GM20431 (cell line): Measurements from ENCODE around the gene RNPS1.

Source experiments
- in situ Hi-C: fragments of 300-500 bp; cut with MseI, MboI; formaldehyde crosslinking; loops from one replicate; pipeline ENCODE4 v1.15.0; 2020; ENCODE audit warnings: low sequenced_read_pairs; ENCODE audit not compliant: unreplicated experiment

Gene RNPS1

DNA sequence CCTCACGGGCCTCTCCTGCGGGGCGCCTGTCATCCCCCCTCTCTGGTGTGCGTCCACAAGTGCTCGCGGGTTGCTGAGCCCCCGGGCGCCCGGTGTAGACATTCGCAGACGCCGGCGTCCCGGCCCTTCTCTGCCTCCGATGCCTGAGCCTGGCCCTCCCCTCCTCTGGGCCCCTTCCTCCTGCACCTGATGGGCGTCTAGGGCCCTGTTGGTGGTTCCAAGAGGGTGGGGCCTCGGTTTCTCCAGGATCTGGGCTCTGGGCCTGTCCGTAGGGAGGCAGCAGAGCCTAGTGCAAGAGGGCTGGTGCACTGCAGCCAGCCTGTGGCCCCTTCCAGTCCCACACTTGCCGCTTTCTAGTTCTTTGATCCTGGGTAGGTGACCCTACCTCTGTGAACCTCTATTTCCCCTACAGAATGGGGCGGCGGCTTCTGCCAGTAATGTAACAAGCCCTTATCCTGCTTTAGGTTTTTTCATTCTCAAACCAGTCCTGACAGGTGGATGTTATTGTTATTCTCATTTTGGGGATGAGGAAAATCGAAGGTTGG, 43.9 kb downstream of the RNPS1 start:
- in situ Hi-C loops = no loop called here

- in situ Hi-C loops = no loop called here
Observed at GRCh38 chr16:2223221-2223941, 44.5 kb downstream of the RNPS1 start, which contains the start of gene E4F1. E4F1 (plus strand) TSS chr16:2223591; CDS start chr16:2223614, 23 bp downstream.

DNA sequence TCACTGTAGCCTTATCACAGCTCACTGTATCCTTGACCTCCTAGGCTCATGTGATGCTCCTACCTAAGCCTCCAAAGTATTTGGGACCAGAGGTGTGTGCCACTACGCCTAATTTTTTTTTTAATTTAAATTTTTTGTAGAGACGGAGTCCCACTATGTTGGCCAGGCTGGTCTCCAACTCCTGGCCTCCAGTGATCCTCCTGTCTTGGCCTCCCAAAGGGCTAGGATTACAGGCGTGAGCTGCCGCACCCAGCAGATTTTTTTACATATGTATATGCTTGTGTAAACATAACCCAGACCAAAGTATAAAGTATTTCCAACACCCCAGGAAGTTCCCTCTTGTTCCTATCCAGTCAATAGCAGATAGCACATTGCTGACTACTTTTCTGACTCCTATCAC, 51.6 kb downstream of the RNPS1 start:
- in situ Hi-C loops = no loop called here

- in situ Hi-C loops = no loop called here
Observed at GRCh38 chr16:2214719-2214968, 53.3 kb downstream of the RNPS1 start, which contains the start of gene PGP. PGP (minus strand) TSS chr16:2214840; CDS start chr16:2214777, 63 bp downstream.

DNA sequence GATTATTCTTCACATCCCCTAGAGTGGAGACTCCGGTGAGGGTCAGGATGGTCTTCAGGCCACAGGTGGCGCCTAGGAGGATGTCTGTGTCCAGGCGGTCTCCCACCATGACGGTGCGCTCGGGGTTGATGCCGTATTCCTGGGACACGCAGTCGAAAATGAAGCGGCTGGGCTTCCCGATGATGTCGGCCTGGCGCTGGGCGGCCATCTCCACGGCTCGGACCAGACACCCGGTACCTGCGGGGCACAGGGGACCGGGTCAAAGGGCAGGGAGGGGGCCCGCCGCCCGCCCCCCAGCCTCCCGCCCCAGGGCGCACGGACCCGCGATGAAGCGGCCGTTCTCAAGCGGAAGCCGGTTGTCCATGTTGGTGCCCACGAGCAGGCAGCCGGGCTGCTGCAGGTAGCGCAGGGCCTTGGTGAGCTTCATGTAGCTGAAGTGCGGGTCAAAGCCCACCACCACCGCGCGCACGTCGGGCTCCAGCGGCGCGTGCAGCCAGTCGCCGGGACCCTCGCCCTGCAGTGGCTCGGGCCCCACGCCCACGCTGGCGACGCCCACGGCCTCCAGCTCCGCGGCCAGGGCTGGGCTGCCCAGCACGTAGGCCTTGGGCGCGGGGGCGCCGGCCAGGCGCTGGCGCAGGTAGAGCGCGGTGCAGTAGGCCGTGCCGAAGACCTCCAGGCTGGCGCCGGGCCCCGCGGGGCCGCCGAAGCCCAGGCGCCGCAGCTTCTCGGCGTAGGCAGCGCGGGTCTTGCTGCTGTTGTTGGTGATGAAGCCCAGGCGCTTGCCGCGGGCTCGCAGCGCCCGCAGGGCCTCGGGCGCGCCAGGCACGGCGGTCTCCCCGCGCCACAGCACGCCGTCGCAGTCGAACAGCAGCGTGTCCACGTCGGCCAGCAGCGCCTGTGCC, 53.9 kb downstream of the RNPS1 start:
- in situ Hi-C loops = no loop called here

DNA sequence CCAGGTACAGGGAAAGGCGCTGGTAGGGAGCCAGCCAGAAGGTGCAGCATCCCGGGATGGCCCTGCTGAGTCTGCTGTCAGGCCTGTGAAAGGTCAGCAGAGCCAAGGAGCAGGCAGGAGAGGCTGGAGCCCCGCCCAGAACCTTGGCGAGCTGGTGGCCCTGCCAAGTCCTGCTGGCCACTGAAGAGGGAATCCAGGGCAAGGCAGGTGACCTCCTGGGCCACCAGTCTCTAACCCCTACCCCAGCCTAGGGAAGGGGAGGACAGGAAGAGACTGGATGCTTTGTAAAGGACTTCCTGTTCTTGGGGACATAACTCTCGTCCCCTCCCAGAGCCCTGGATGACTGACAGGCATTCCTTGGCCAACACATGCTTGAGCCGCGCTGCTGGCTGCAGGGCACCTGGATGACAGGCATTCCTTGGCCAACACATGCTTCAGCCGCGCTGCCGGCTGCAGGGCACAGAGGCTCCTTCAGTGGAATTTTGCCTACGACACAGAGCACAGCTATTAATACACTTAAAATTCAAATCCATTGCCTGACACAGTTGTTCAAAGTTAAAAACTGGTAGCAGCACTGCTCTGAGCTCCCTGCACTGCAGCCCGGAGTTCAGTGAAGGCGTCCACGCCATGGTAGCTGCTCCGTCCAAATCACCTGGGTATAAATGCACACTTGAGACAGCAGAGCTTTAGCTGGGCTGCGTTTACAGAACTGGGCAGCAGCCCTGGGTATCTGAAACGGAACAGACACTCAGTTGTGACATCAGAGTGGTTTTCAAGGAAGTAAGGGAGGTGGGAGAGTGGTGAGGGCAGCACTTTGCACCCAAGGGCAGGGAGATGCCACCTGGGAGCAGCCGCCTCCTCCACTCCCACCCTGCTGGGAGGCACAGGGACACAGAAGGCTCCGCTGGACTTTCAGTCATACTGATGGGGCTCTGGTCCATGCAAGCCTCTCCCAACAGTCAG, 55.3 kb downstream of the RNPS1 start:
- in situ Hi-C loops = no loop called here

DNA sequence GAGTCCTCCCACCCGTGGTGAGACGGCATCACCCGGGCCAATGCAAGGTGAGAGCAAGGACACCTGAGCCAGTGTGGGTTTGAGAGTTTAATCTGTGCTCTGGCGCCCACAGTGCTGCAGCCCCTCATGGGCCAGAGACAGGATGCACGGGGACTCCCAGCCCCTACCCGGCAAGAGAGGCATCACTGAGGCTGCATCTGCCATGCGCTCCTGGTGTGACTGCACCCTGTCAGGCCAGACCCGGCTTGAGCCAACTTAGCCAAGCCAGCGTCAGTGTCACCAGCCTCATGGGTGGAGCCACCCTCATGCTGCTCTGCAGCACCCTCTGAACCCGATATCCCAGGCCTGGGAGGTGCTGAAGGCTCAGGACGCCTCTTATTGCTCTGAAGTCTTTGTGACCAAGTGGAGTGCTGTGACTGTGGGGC, 56.0 kb downstream of the RNPS1 start:
- in situ Hi-C loops = no loop called here

DNA sequence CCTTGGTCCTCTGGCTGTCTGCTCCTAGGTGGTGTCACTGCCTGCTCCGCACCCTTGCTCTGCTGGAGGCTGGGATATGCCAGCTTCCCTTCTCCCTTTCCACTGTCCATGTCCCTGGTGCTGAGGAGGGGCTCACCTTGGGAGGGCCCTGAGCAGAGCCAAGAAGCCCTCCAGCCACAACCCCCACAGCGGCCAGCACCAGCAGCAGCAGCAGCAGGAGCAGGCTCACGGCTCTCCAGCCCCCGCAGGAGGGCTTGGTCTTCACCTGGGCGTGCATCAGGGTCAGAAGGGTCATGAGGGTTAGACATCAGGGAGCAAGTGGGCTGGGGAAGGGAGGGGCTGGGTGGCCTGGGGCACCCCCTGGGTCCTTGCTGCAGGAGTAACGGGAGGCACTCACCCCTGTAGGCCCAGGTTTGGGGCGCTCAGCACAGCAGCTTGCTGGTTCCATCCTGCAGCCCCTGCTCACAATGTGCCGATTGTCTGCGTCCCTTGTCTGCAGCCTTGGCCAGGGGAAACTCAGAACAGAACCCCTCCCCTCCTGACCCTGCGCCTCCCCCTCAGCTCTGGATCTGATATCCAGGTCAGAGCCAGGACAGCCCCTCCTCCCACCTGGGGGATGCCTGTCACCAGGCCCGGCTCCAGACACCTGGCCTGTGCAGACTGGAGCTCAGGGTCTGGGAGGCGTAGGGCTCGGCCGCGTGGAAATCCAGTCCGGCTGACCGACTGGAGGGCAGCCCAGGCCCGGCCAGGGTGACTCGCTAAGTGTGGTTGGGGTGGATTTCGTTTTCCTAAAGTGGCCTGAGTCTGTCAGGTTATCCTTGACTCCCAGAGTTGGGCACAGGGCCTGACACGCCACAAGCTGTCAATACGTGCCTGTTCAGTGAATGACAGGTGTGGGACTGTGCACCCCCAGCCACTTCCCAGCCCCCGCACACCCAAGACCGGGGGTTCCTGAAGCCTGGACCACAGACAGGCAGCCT, 57.2 kb downstream of the RNPS1 start, which contains the start of gene BRICD5:
Gene BRICD5 (minus strand): TSS at position 478 of the 980 bp plus-strand sequence. CDS start 30 bp downstream, at position 448.
- in situ Hi-C loops = no loop called here

- in situ Hi-C loops = no loop called here
Observed at GRCh38 chr16:2210009-2210332, 58.0 kb downstream of the RNPS1 start.

- in situ Hi-C loops = no loop called here
Observed at GRCh38 chr16:2209258-2210008, 58.5 kb downstream of the RNPS1 start.

DNA sequence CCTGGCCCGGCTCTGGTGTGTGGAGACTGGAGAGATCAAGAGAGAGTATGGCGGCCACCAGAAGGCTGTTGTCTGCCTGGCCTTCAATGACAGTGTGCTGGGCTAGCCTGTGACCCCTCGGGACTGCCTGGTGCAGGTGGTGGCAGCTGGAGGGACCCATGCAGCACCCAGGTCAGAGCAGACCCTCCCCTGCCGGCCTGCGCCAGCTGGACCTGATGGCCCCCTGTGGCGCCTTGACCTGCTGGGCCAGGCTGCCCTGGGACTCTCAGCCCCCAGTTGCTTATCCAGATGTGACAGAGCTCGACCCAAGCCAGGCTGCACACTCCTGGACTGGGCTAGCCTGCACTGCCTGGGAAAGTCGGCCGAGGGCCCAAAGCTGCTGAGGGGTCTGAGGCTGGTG, 59.2 kb downstream of the RNPS1 start:
- in situ Hi-C loops = no loop called here

DNA sequence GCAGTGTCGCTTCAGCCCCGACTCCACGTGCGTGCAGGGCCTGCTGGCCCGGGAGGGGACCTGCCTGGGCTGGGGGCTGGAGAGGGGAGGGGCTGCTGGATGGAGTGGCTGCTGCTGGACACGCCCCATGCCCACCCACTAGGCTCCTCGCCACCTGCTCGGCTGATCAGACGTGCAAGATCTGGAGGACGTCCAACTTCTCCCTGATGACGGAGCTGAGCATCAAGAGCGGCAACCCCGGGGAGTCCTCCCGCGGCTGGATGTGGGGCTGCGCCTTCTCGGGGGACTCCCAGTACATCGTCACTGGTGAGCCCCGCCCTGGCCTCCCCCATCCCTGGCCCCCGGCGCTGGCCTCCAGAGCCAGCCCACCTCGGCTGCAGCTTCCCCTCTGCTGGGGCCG, 59.6 kb downstream of the RNPS1 start:
- in situ Hi-C loops = no loop called here

- in situ Hi-C loops = no loop called here
Observed at GRCh38 chr16:2207872-2208271, 60.1 kb downstream of the RNPS1 start.

GRCh38 chr16:2206780-2207433, 61.0 kb downstream of the RNPS1 start:
- in situ Hi-C loops = no loop called here

DNA sequence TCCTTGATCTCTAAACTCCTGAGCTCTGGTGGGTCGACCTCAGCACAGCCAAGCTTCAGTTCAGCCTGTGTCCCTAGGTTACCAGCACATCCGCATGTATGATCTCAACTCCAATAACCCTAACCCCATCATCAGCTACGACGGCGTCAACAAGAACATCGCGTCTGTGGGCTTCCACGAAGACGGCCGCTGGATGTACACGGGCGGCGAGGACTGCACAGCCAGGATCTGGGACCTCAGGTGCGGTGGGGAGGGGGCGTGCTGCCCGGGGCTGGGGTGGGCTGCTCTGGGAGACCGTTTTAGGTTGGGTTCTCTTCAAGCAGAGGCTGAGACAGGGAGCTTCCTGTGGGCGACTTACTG, 61.5 kb downstream of the RNPS1 start:
- in situ Hi-C loops = no loop called here

GRCh38 chr16:2205967-2206313, 62.0 kb downstream of the RNPS1 start:
- in situ Hi-C loops = no loop called here

DNA sequence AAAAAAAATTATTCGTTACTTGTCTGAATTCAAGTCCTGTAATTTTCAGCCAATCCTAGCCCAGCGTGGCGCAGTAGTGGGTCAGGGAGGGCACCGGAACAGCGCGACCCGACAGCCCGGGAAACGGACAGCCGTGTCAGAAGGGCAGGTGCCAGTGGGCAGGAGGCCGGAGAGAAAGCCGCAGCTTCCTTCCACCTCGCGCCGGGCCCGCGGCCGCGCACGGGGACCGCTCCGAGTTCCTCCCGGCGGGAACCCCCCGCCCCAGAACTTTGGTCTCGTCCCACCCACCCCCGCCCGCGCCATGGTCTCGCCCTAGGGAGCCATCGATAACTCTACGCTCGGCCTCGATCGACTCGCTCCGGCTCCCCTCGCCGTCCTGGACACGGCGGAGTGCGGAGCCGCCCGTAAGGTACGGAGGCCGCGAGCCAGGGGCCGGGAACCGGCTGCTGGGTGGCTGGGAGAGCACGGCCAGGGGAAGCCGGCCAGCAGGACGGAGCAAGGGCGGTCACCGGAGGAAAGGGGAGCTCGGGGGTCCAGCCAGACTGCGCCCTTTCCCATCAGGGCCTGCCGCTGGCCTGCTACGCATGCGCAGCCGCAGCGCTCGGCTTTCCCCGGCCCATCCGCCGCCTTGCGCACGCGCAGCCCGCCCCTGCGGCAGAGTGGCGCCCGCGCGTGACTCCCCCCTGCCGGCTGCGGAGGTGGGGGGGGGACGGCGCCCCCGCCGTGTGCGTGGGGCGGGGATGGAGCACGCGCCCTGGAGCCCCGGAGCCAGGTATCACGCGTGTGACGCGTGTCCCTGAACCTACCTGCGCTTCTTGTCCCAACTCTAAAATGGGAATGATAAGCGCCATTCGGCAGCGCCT, 62.6 kb downstream of the RNPS1 start, which contains the start of gene MLST8:
Gene MLST8 (plus strand): TSS at position 351 of the 863 bp plus-strand sequence. CDS start 632 bp downstream, outside the sequence.
- in situ Hi-C loops = no loop called here
